Prostate gland (tissue), 2 donors: Measurements from ENCODE around the gene NRXN3. TPM values are rescaled to one million over a fixed set of nuclear protein-coding genes. Genes with fewer than 3 reads are reported as not detected.

Experiments
- DNase-seq: peaks from one replicate; pipeline ENCODE4 v3.0.0-alpha.2; 2019; ENCODE audit warnings: low spot score
- H3K27ac ChIP-seq, 2 donors: fragments of 200-600 bp; sonication (generic); 2 replicates each; pipeline ENCODE4 v1.5.1; 2017 to 2019
- H3K27me3 ChIP-seq: fragments of 200-600 bp; sonication (generic); replicated peaks from 2 replicates; pipeline ENCODE4 v1.5.1; 2019; ENCODE audit not compliant: insufficient read depth
- H3K36me3 ChIP-seq, 2 donors: fragments of 200-600 bp; sonication (generic); 1 replicate in 1 of 2; 2 replicates in 1 of 2; pipeline versions ENCODE4 v1.5.1 to v1.8.1; 2017 to 2019
- H3K4me1 ChIP-seq: fragments of 200-600 bp; sonication (generic); replicated peaks from 2 replicates; pipeline ENCODE4 v1.5.1; 2019
- H3K4me3 ChIP-seq, 2 donors: fragments of 200-600 bp; sonication (generic); 2 replicates each; pipeline ENCODE4 v1.5.1; 2017 to 2019
- H3K9me3 ChIP-seq: fragments of 200-600 bp; sonication (generic); 2 replicates; pipeline ENCODE4 v1.5.1; 2017
- CTCF ChIP-seq, 4 experiments: fragments of 200-600 bp in 2 of 4; fragments of 450-650 bp in 2 of 4; sonication (generic) in 2 of 4; IDR thresholded peaks; 1 replicate in 3 of 4; 2 replicates in 1 of 4; pipeline ENCODE4 v1.5.1; 2016 to 2019; ENCODE audit warnings: antibody characterized with exemption in 4 of 4, mild to moderate bottlenecking in 2 of 4, moderate library complexity in 2 of 4
- POLR2A ChIP-seq: fragments of 450-650 bp; IDR thresholded peaks from one replicate; pipeline ENCODE4 v1.6.1; 2016; ENCODE audit warnings: antibody characterized with exemption, mild to moderate bottlenecking
- POLR2AphosphoS5 ChIP-seq: sonication (generic); formaldehyde crosslinking; IDR thresholded peaks from one replicate; pipeline ENCODE4 v1.6.1; 2017; ENCODE audit warnings: antibody characterized with exemption
- WGBS: methylation state at CpG from one replicate; pipeline ENCODE4 v1.1.5; 2018; 5-methylcytosine and 5-hydroxymethylcytosine counted together
- intact Hi-C: fragments of 100-400 bp; cut with DNase I; formaldehyde crosslinking; loops from one replicate; pipeline ENCODE4 v1.14.2; 2022
- total RNA-seq, 2 donors: library from RNA; depleted of rRNA; stranded (reverse); fragments of >200 nt; gene quantifications; one replicate each; pipeline ENCODE4 v1.1.0, GENCODE V29; 2016

The NRXN3 gene
- total RNA-seq, 2 donors from 2014 or later: 6.6 to 8.2 TPM

- intact Hi-C loops: no loop called here
- WGBS: 73% methylated on average over 3 of the region's 3 CpGs
- no peaks in the 10 kb centered on the region for H3K27me3 ChIP-seq
- no peak overlapping the region for H3K27ac ChIP-seq
- no peaks in the 10 kb centered on the region for H3K4me1 ChIP-seq
- H3K9me3 ChIP-seq: no peaks in the 10 kb centered on the region
- no peak for DNase-seq
- H3K36me3 ChIP-seq: no peaks in the 10 kb centered on the region
- no peak overlapping the region for H3K4me3 ChIP-seq
- no peak for TF ChIP-seq CTCF (IDR thresholded peaks at IDR 0.05)
These were observed 1167.6 kb downstream of the NRXN3 start for GRCh38 chr14:79337761-79338160.

DNA sequence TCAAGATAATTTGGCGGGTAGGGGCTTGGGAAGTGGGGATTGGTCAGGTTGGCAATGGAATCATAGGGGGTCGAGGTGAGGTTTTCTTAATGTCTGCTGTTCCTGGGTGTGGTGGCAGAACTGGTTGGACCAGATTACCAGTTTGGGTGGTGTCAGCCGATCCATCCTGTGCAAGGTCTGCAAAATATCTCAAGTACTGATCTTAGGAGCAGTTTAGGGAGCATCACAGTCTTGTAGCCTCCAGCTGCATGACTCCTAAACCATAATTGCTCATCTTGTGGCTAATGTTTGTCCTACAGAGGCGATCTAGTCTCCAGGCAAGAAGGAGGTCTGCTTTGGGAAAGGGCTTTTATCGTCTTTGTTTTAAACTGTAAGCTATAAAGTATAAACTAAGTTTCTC, 1172.8 kb downstream of the NRXN3 start:
- H3K4me3 ChIP-seq: no peak overlapping the region
- intact Hi-C loops: no loop called here
- no peak for DNase-seq
- H3K27ac ChIP-seq: no peak overlapping the region
- H3K9me3 ChIP-seq: no peaks in the 10 kb centered on the region
- H3K36me3 ChIP-seq: no peaks in the 10 kb centered on the region
- H3K27me3 ChIP-seq: no peaks in the 10 kb centered on the region
- no peaks in the 10 kb centered on the region for H3K4me1 ChIP-seq
- TF ChIP-seq CTCF (IDR thresholded peaks at IDR 0.05): no peak
- no peak for TF ChIP-seq POLR2A
- TF ChIP-seq POLR2AphosphoS5: no peak
- WGBS: 61% methylated on average over 5 of the region's 5 CpGs

DNA sequence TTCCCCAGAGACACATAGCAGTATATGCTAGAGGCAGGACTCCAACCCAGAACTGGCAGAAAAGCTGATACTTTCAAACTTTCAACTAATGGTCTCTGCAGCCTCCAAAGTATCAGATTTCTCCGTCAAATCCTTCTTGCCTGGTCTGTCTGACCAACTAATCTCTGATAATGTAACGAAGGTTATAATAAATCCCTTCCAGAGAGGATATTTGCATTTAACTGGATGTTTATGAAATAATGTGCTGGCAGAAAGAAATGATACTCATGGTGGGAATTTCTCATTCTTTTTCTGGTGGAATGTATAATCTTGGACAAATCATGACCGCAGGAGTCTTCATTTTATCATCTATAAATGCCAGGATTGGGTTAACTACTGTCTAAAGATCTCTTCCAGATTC, 1180.8 kb downstream of the NRXN3 start:
- H3K27me3 ChIP-seq: no peaks in the 10 kb centered on the region
- no peak overlapping the region for H3K27ac ChIP-seq
- H3K4me3 ChIP-seq: no peak overlapping the region
- H3K9me3 ChIP-seq: no peaks in the 10 kb centered on the region
- H3K36me3 ChIP-seq: no peaks in the 10 kb centered on the region
- TF ChIP-seq POLR2AphosphoS5 (no peak), POLR2A (no peak), CTCF (IDR thresholded peaks at IDR 0.05) (no peak)
- intact Hi-C loops: loop anchor here (10.0 kb wide), 1 partner anchor 524 kb away; no protein-coding TSS in a partner anchor
- H3K4me1 ChIP-seq: no peaks in the 10 kb centered on the region
- DNase-seq: no peak
- 96% methylated on average over 3 of the region's 3 CpGs for WGBS

DNA sequence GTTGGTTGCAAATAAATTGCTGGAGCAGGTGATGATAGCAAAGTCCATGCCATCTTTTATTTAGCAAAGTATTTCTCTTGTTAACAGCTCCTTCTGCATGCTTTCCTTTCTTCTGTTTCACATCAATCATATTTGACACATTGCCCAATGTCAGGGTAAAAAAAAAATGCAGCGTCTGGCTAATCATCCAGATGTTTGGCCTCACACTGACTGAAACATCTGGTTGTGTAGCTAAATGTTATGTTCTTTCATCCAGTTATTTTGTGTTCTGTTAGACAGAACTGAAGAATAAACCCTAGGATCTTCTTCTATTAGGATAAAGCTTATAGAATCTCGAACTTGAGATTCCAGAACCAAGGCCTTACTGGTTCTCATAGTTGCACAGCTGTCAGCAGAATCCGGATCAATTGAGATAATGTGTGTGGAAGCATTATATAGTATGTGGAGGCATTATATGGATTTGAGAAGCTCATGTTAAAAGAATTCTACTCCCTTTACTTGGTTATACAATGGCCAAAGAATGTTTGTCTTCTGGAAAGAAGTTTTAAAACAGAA, 1182.0 kb downstream of the NRXN3 start:
- Histone ChIP-seq H3K4me3 (no peak overlapping the region), H3K27ac (no peak overlapping the region), H3K4me1 (no peaks in the 10 kb centered on the region), H3K9me3 (no peaks in the 10 kb centered on the region), H3K27me3 (no peaks in the 10 kb centered on the region), H3K36me3 (no peaks in the 10 kb centered on the region)
- intact Hi-C loops: loop anchor here (10.0 kb wide), 1 partner anchor 523 kb away; no protein-coding TSS in a partner anchor
- DNase-seq: no peak
- WGBS: 61% methylated on average over 3 of the region's 3 CpGs
- TF ChIP-seq POLR2AphosphoS5: no peak
- no peak for TF ChIP-seq POLR2A
- TF ChIP-seq CTCF (IDR thresholded peaks at IDR 0.05): no peak

DNA sequence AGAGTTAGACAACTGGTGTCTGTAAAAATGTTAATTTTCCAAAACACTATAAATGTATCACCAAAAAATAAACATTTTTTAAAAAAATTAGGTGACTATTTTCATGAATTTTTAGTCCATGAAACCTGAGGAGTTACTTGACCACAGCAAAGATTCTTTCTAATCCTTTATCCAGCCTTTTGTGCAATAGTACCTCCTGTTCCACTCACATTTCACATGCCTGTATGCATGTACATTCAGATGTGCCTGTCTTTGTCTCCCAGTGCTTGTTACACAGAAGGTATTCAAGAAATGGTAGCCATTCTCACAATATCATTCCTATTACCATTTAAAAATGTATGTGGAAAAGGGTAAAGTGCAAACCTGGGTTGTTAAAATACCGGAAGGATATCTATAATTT, 1184.2 kb downstream of the NRXN3 start:
- no peak for DNase-seq
- intact Hi-C loops: loop anchor here (10.0 kb wide), 1 partner anchor 520 kb away; no protein-coding TSS in a partner anchor
- Histone ChIP-seq H3K27ac (no peak overlapping the region), H3K27me3 (no peaks in the 10 kb centered on the region), H3K36me3 (no peaks in the 10 kb centered on the region), H3K4me1 (no peaks in the 10 kb centered on the region), H3K9me3 (no peaks in the 10 kb centered on the region), H3K4me3 (no peak overlapping the region)
- 90% methylated on average over 1 of the region's 1 CpG for WGBS
- TF ChIP-seq CTCF (IDR thresholded peaks at IDR 0.05) (no peak), POLR2A (no peak), POLR2AphosphoS5 (no peak)
